SK-N-SH (cell line): ENCODE measurements around the gene C8A. TPM values are rescaled to one million over a fixed set of nuclear protein-coding genes. Genes with fewer than 3 reads are reported as not detected.

Experiments used
- CTCF ChIA-PET: fragments of 300-600, 350-600 bp; formaldehyde crosslinking; extraction: SDS; loops from one replicate; lab custom pipeline; 2021; lab: Yijun Ruan, JAX
- POLR2A ChIA-PET: fragments of 350-600 bp; sonication (Branson Sonifier 250); formaldehyde crosslinking; extraction: SDS; loops from one replicate; lab custom pipeline; 2020; ENCODE audit warnings: antibody characterized with exemption, inconsistent platforms; lab: Yijun Ruan, JAX
- DNase-seq: peaks from one replicate; pipeline ENCODE4 v3.0.0; 2012
- H2AFZ ChIP-seq: fragments of 200-600 bp; sonication (generic); 2 replicates; pipeline ENCODE4 v1.8.1; 2016; ENCODE audit warnings: antibody characterized with exemption, mild to moderate bottlenecking, low read depth
- H3F3A ChIP-seq: fragments of 200-600 bp; sonication (generic); replicated peaks from 2 replicates; pipeline ENCODE3; 2016; ENCODE audit warnings: antibody characterized with exemption, mild to moderate bottlenecking; ENCODE audit not compliant: insufficient read depth
- H3K27ac ChIP-seq, 2 experiments: fragments of 200-500 bp in 1 of 2; fragments of 200-600 bp in 1 of 2; sonication (Bioruptor generic) in 1 of 2; sonication (generic), shearing (Covaris generic) in 1 of 2; 2 replicates each; pipeline versions ENCODE4 v1.5.1 to v1.6.1; 2014 to 2016; ENCODE audit warnings: low read depth in 2 of 2, inconsistent platforms in 1 of 2, low read length in 1 of 2, mild to moderate bottlenecking in 1 of 2, mixed read lengths in 1 of 2
- H3K27me3 ChIP-seq: fragments of 200-600 bp; sonication (generic), shearing (Covaris generic); 2 replicates; pipeline ENCODE4 v1.6.1; 2016; ENCODE audit warnings: mixed run types; ENCODE audit not compliant: insufficient read depth
- H3K36me3 ChIP-seq, 2 experiments: fragments of 200-500 bp in 1 of 2; fragments of 200-600 bp in 1 of 2; sonication (Bioruptor generic) in 1 of 2; sonication (generic) in 1 of 2; replicated peaks in 1 of 2; 2 replicates each; pipeline versions ENCODE3 to v1.5.1; 2014 to 2016; ENCODE audit warnings: low read length in 1 of 2, mild to moderate bottlenecking in 1 of 2; ENCODE audit not compliant: insufficient read depth in 2 of 2, control insufficient read depth in 1 of 2
- H3K4me1 ChIP-seq, 2 experiments: fragments of 200-500 bp in 1 of 2; fragments of 200-600 bp in 1 of 2; sonication (Bioruptor generic) in 1 of 2; sonication (generic), shearing (Covaris generic) in 1 of 2; 2 replicates each; pipeline versions ENCODE4 v1.5.1 to v1.6.1; 2014 to 2016; ENCODE audit warnings: low read depth in 1 of 2, low read length in 1 of 2, mixed run types in 1 of 2; ENCODE audit not compliant: insufficient read depth in 2 of 2, control insufficient read depth in 1 of 2
- H3K4me2 ChIP-seq: fragments of 200-600 bp; sonication (generic), shearing (Covaris generic); 2 replicates; pipeline ENCODE4 v1.6.1; 2017; ENCODE audit warnings: mixed run types
- H3K4me3 ChIP-seq, 2 experiments: fragments of 200-500 bp in 1 of 2; fragments of 200-600 bp in 1 of 2; sonication (Bioruptor generic) in 1 of 2; sonication (generic), shearing (Covaris generic) in 1 of 2; 2 replicates each; pipeline versions ENCODE4 v1.5.1 to v1.8.1; 2014 to 2016; ENCODE audit warnings: low read depth in 2 of 2, inconsistent platforms in 1 of 2, low read length in 1 of 2, mild to moderate bottlenecking in 1 of 2, mixed read lengths in 1 of 2, moderate library complexity in 1 of 2
- H3K79me2 ChIP-seq: fragments of 200-600 bp; sonication (generic); 2 replicates; pipeline ENCODE4 v1.8.1; 2017; ENCODE audit warnings: mild to moderate bottlenecking; ENCODE audit not compliant: insufficient read depth
- H3K9ac ChIP-seq: fragments of 200-600 bp; sonication (generic); 2 replicates; pipeline ENCODE4 v1.6.1; 2017; ENCODE audit warnings: mixed run types
- H3K9me2 ChIP-seq: fragments of 200-600 bp; sonication (generic); 2 replicates; pipeline ENCODE4 v1.6.1; 2017; ENCODE audit warnings: mixed run types
- H3K9me3 ChIP-seq: fragments of 200-600 bp; sonication (generic); 2 replicates; pipeline ENCODE4 v1.6.1; 2017; ENCODE audit warnings: mixed run types, mild to moderate bottlenecking, moderate library complexity
- H4K20me1 ChIP-seq: fragments of 200-600 bp; sonication (generic); 2 replicates; pipeline ENCODE4 v1.6.1; 2017; ENCODE audit warnings: mild to moderate bottlenecking, mixed run types; ENCODE audit not compliant: insufficient read depth
- EZH2phosphoT487 ChIP-seq: fragments of 200-600 bp; sonication (generic); IDR thresholded peaks from 2 replicates; pipeline ENCODE4 v1.6.1; 2017; ENCODE audit warnings: low read depth, mixed run types, mild to moderate bottlenecking, antibody characterized with exemption, moderate library complexity, borderline replicate concordance
- FOXJ3 ChIP-seq: sonication (generic); formaldehyde crosslinking; IDR thresholded peaks from 2 replicates; pipeline ENCODE4 v1.5.1; 2020; ENCODE audit warnings: mild to moderate bottlenecking, missing genetic modification reagents
- GATA2 ChIP-seq: sonication (generic); formaldehyde crosslinking; IDR thresholded peaks from 2 replicates; pipeline ENCODE4 v1.5.0; 2020; ENCODE audit warnings: mild to moderate bottlenecking, missing genetic modification reagents
- JUND ChIP-seq: IDR thresholded peaks from 2 replicates; pipeline ENCODE4 v1.4.0; 2012
- MXI1 ChIP-seq: IDR thresholded peaks from 2 replicates; pipeline ENCODE4 v1.6.1; 2012; ENCODE audit warnings: mild to moderate bottlenecking, low read depth, low read length, improper control_type of control experiment
- POLR2AphosphoS5 ChIP-seq: IDR thresholded peaks from 2 replicates; pipeline ENCODE4 v1.6.1; 2012; ENCODE audit warnings: low read depth, low read length
- RAD21 ChIP-seq: IDR thresholded peaks from 2 replicates; pipeline ENCODE4 v1.6.1; 2012; ENCODE audit warnings: mild to moderate bottlenecking, low read length
- RCOR1 ChIP-seq: fragments of 150-350 bp; IDR thresholded peaks from 2 replicates; pipeline ENCODE4 v1.6.1; 2017; ENCODE audit warnings: antibody characterized with exemption, low read length
- SMC3 ChIP-seq: IDR thresholded peaks from 2 replicates; pipeline ENCODE4 v1.6.1; 2012; ENCODE audit warnings: low read depth, low read length, improper control_type of control experiment
- TAF1 ChIP-seq: IDR thresholded peaks from 2 replicates; pipeline ENCODE4 v1.6.1; 2012; ENCODE audit warnings: low read depth, mild to moderate bottlenecking, low read length, moderate library complexity, borderline replicate concordance
- TEAD4 ChIP-seq: IDR thresholded peaks from 2 replicates; pipeline ENCODE4 v1.4.0; 2012; ENCODE audit warnings: mild to moderate bottlenecking, borderline replicate concordance; ENCODE audit not compliant: insufficient read depth
- YY1 ChIP-seq: IDR thresholded peaks from 2 replicates; pipeline ENCODE4 v1.4.0; 2012; ENCODE audit warnings: low read depth, mild to moderate bottlenecking
- WGBS: methylation state at CpG from one replicate; pipeline ENCODE4 v1.1.6; 2017; ENCODE audit warnings: low lambda C conversion rate; 5-methylcytosine and 5-hydroxymethylcytosine counted together
- polyA plus RNA-seq, 3 experiments: library from polyadenylated mRNA; depleted of rRNA; stranded (reverse); fragments of >200 nt; gene quantifications; 2 replicates each; pipeline ENCODE4 v1.2.3, GENCODE V29; 2012
- TF ChIP-seq, protein P1 (sequence below): fragments of 200-600 bp; sonication (generic); IDR thresholded peaks from 2 replicates; pipeline ENCODE4 v1.6.1; 2017; ENCODE audit warnings: antibody characterized with exemption, mild to moderate bottlenecking, moderate library complexity
- TF ChIP-seq, protein P2 (sequence below): IDR thresholded peaks from 2 replicates; pipeline ENCODE4 v1.6.1; 2012; ENCODE audit warnings: mild to moderate bottlenecking, low read depth, low read length, moderate library complexity
- TF ChIP-seq, protein P3 (sequence below): fragments of 150-350 bp; IDR thresholded peaks from 2 replicates; pipeline ENCODE4 v1.6.1; 2017; ENCODE audit warnings: antibody characterized with exemption, low read length, low read depth, borderline replicate concordance

C8A gene
- polyA plus RNA-seq, 1 of the 3 experiments (the other 2 are of a cell fraction), result not detected

DNA sequence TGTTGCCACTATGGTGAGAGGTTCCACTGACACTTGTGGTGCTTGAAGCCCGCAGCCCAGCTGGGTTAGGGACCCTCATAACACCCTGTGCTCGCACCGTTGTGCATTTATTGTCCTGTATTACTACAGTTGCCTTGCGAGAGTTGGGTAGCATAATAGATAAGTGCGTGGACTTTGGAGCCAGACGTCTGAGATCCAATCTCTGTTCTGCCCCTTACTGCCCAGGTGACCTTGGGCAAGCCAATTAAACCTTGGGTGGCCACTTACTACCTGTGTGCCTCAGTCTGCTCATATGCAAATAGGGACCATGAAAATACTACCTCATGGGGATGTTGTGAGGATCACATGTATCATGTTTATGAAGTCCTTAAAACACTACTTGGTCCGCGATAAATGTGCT is 97.9 kb downstream of the C8A start:
- no peaks in the 10 kb centered on the region for H3K79me2 ChIP-seq
- no peak overlapping the region for H3K27ac ChIP-seq
- no peak overlapping the region for H3K9ac ChIP-seq
- H3K4me3 ChIP-seq, result no peak overlapping the region
- CTCF ChIA-PET, result interaction anchor here (2.2 kb wide), 1 partner anchor 13 kb away, joined by 5 read pairs; the partner anchor contains the start of gene C8B
- POLR2A ChIA-PET, result no interaction called here
- no peaks in the 10 kb centered on the region for H3F3A ChIP-seq
- no peaks in the 10 kb centered on the region for H3K36me3 ChIP-seq
- DNase-seq, result no peak
- no peaks in the 10 kb centered on the region for H3K27me3 ChIP-seq
- no peak overlapping the region for H2AFZ ChIP-seq
- no peak overlapping the region for H3K4me2 ChIP-seq
- no peaks in the 10 kb centered on the region for H3K9me3 ChIP-seq
- no peak for TF ChIP-seq JUND
- no peak for TF ChIP-seq YY1
- TF ChIP-seq SMC3, result no peak
- TF ChIP-seq POLR2AphosphoS5, result no peak
- TF ChIP-seq, protein P1, sequence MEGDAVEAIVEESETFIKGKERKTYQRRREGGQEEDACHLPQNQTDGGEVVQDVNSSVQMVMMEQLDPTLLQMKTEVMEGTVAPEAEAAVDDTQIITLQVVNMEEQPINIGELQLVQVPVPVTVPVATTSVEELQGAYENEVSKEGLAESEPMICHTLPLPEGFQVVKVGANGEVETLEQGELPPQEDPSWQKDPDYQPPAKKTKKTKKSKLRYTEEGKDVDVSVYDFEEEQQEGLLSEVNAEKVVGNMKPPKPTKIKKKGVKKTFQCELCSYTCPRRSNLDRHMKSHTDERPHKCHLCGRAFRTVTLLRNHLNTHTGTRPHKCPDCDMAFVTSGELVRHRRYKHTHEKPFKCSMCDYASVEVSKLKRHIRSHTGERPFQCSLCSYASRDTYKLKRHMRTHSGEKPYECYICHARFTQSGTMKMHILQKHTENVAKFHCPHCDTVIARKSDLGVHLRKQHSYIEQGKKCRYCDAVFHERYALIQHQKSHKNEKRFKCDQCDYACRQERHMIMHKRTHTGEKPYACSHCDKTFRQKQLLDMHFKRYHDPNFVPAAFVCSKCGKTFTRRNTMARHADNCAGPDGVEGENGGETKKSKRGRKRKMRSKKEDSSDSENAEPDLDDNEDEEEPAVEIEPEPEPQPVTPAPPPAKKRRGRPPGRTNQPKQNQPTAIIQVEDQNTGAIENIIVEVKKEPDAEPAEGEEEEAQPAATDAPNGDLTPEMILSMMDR, result no peak
- TF ChIP-seq GATA2 (CRISPR knock-in tag), result no peak
- no peak for TF ChIP-seq MXI1
- WGBS, result 68% methylated on average over 8 of the region's 8 CpGs
- no peaks in the 10 kb centered on the region for H3K9me2 ChIP-seq
- H4K20me1 ChIP-seq, result no peaks in the 10 kb centered on the region
- peaks cover 0 to under 1% of the 10 kb centered on the region in 2 experiments; a peak in 2 of 4 replicates for H3K4me1 ChIP-seq

DNA sequence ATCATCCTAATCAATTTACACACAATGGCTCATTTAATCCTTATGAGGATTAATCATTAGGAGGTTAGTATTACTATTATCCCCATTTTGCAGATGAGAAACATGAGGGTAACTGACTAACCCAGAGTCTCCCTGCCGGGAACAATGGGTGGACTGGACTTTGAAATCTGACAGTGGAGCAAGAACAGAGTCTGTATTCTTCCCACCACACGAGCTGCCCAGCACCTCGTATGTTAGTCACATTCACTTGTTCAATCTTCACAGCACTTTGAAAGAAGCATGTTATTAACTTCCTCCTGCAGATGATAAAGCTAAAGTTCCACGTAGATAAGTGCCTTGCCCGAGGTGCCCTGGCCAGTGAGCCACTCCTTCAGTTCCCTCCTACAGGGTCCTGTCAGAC is 98.8 kb downstream of the C8A start:
- no peaks in the 10 kb centered on the region for H3K36me3 ChIP-seq
- H3K9ac ChIP-seq, result no peak overlapping the region
- H2AFZ ChIP-seq, result no peak overlapping the region
- no peaks in the 10 kb centered on the region for H3F3A ChIP-seq
- no peak for TF ChIP-seq TAF1
- H4K20me1 ChIP-seq, result no peaks in the 10 kb centered on the region
- 63% methylated on average over 4 of the region's 5 CpGs for WGBS
- H3K9me2 ChIP-seq, result no peaks in the 10 kb centered on the region
- H3K9me3 ChIP-seq, result no peaks in the 10 kb centered on the region
- H3K79me2 ChIP-seq, result no peaks in the 10 kb centered on the region
- POLR2A ChIA-PET, result no interaction called here
- H3K27ac ChIP-seq, result no peak overlapping the region
- CTCF ChIA-PET, result interaction anchor here (2.2 kb wide), 1 partner anchor 12 kb away, joined by 5 read pairs; the partner anchor contains the start of gene C8B
- no peak for DNase-seq
- H3K4me3 ChIP-seq, result no peak overlapping the region
- H3K27me3 ChIP-seq, result no peaks in the 10 kb centered on the region
- peaks cover 0 to 9% of the 10 kb centered on the region in 2 experiments; a peak in 2 of 4 replicates for H3K4me1 ChIP-seq
- no peak overlapping the region for H3K4me2 ChIP-seq

DNA sequence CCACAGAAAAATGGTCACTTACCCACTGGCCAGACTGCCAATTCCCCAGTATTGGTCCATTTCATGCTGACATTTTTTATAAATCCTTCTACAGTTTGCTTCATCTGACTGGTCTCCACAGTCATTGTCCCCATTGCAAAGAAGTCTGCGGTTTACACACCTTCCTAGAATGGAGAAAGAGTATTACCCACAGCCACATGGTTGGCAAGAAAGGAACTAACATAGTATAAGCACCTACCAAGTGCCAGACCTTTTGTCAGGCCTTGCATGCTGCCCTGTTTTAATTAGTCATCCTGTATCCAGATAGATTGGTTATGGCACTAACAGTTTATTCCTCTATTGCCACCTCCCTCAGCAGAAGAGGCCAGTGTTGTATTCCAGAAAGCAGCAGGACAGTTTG is 100.1 kb downstream of the C8A start:
- Histone ChIP-seq H4K20me1 (no peaks in the 10 kb centered on the region), H3K36me3 (no peaks in the 10 kb centered on the region), H3K27me3 (no peaks in the 10 kb centered on the region), H3K27ac (no peak overlapping the region), H3K9me3 (no peaks in the 10 kb centered on the region), H3F3A (no peaks in the 10 kb centered on the region), H3K4me3 (no peak overlapping the region), H3K9me2 (no peaks in the 10 kb centered on the region), H3K79me2 (no peaks in the 10 kb centered on the region), H3K4me1 (peaks cover 0 to 14% of the 10 kb centered on the region in 2 experiments; a peak in 2 of 4 replicates), H3K9ac (no peak overlapping the region), H2AFZ (no peak overlapping the region), H3K4me2 (no peak overlapping the region)
- no peak for DNase-seq
- WGBS, result 68% methylated on average over 1 of the region's 1 CpG
- ChIA-PET POLR2A (no interaction called here), CTCF (interaction anchor here (1.2 kb wide), 1 partner anchor 12 kb away, joined by 3 read pairs; no protein-coding TSS in a partner anchor)
- TF ChIP-seq EZH2phosphoT487 (no peak), YY1 (no peak), RCOR1 (no peak), TEAD4 (no peak), FOXJ3 (CRISPR knock-in tag) (no peak), RAD21 (no peak)
- TF ChIP-seq, protein P2, sequence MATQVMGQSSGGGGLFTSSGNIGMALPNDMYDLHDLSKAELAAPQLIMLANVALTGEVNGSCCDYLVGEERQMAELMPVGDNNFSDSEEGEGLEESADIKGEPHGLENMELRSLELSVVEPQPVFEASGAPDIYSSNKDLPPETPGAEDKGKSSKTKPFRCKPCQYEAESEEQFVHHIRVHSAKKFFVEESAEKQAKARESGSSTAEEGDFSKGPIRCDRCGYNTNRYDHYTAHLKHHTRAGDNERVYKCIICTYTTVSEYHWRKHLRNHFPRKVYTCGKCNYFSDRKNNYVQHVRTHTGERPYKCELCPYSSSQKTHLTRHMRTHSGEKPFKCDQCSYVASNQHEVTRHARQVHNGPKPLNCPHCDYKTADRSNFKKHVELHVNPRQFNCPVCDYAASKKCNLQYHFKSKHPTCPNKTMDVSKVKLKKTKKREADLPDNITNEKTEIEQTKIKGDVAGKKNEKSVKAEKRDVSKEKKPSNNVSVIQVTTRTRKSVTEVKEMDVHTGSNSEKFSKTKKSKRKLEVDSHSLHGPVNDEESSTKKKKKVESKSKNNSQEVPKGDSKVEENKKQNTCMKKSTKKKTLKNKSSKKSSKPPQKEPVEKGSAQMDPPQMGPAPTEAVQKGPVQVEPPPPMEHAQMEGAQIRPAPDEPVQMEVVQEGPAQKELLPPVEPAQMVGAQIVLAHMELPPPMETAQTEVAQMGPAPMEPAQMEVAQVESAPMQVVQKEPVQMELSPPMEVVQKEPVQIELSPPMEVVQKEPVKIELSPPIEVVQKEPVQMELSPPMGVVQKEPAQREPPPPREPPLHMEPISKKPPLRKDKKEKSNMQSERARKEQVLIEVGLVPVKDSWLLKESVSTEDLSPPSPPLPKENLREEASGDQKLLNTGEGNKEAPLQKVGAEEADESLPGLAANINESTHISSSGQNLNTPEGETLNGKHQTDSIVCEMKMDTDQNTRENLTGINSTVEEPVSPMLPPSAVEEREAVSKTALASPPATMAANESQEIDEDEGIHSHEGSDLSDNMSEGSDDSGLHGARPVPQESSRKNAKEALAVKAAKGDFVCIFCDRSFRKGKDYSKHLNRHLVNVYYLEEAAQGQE, result no peak
- TF ChIP-seq, protein P3, sequence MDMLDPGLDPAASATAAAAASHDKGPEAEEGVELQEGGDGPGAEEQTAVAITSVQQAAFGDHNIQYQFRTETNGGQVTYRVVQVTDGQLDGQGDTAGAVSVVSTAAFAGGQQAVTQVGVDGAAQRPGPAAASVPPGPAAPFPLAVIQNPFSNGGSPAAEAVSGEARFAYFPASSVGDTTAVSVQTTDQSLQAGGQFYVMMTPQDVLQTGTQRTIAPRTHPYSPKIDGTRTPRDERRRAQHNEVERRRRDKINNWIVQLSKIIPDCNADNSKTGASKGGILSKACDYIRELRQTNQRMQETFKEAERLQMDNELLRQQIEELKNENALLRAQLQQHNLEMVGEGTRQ, result no peak
